Fibroblast of skin of abdomen (primary cell): ENCODE results near the gene DBNL.

Experiments
- DNase-seq: peaks from one replicate; pipeline ENCODE4 v3.0.0-alpha.2; 2013

DBNL gene

GRCh38 chr7:44100458-44101302 is 56.2 kb downstream of the DBNL start:
- peak; percentile 83 for DNase-seq

GRCh38 chr7:44101303-44101965 is 56.9 kb downstream of the DBNL start:
- DNase-seq = no peak

GRCh38 chr7:44101966-44102845 is 57.7 kb downstream of the DBNL start:
- DNase-seq = peak; percentile 70

GRCh38 chr7:44102846-44103565 is 58.5 kb downstream of the DBNL start:
- no peak for DNase-seq

GRCh38 chr7:44103566-44103922 is 59.0 kb downstream of the DBNL start:
- no peak for DNase-seq

GRCh38 chr7:44103923-44104859 is 59.7 kb downstream of the DBNL start, which contains the start of gene AEBP1:
Gene AEBP1 (plus strand): TSS chr7:44104345. CDS start chr7:44104666, 321 bp downstream.
- peak; percentile 36 for DNase-seq

GRCh38 chr7:44104860-44105771 is 60.6 kb downstream of the DBNL start:
- peak; percentile 73 for DNase-seq

- no peak for DNase-seq
Observed at GRCh38 chr7:44105832-44106231, 61.3 kb downstream of the DBNL start.

- DNase-seq = no peak
Observed at GRCh38 chr7:44106311-44107065, 62.0 kb downstream of the DBNL start.

GRCh38 chr7:44107116-44107960 is 62.8 kb downstream of the DBNL start:
- DNase-seq = no peak

GRCh38 chr7:44107961-44108767 is 63.7 kb downstream of the DBNL start:
- DNase-seq = no peak

GRCh38 chr7:44108768-44109750 is 64.6 kb downstream of the DBNL start:
- DNase-seq = no peak

GRCh38 chr7:44109991-44110390 is 65.5 kb downstream of the DBNL start:
- no peak for DNase-seq

GRCh38 chr7:44110719-44111635 is 66.5 kb downstream of the DBNL start:
- DNase-seq = no peak
